Colonic mucosa (tissue), 4 donors: Measurements from ENCODE around the gene PPM1N. TPM values are rescaled to one million over a fixed set of nuclear protein-coding genes. Genes with fewer than 3 reads are reported as not detected.

ENCODE experiments used
- DNase-seq: peaks from one replicate; pipeline ENCODE4 v3.0.0-alpha.2; 2020
- H3K27ac ChIP-seq: fragments of 200-600 bp; one replicate; pipeline ENCODE4 v1.8.0; 2021
- H3K27me3 ChIP-seq: fragments of 200-600 bp; one replicate; pipeline ENCODE4 v1.8.0; 2021
- H3K36me3 ChIP-seq: fragments of 200-600 bp; one replicate; pipeline ENCODE4 v1.8.0; 2021
- H3K4me1 ChIP-seq: fragments of 200-600 bp; one replicate; pipeline ENCODE4 v1.8.0; 2021; ENCODE audit warnings: mild to moderate bottlenecking
- H3K4me3 ChIP-seq: fragments of 200-600 bp; one replicate; pipeline ENCODE4 v1.8.0; 2021
- H3K9ac ChIP-seq, 2 donors: one replicate each; pipeline ENCODE4 v1.7.0; 2013; ENCODE audit warnings: control low read depth in 2 of 2, low read depth in 2 of 2, low read length in 2 of 2
- H3K9me3 ChIP-seq: fragments of 200-600 bp; one replicate; pipeline ENCODE4 v1.8.0; 2021
- intact Hi-C: fragments of 100-400 bp; cut with DNase I; formaldehyde crosslinking; loops from one replicate; pipeline ENCODE4 v1.14.1; 2022
- total RNA-seq, 2 donors: library from RNA; stranded (reverse); fragmentation: NEBNext Ultra II Directional in 1 of 2; extraction: Animal tissue kit (Norgen Biotek cat#: 25700) in 1 of 2; gene quantifications; one replicate each; pipeline ENCODE4 v1.2.1, GENCODE V29; 2021
- TF ChIP-seq, protein P1 (sequence below): fragments of 200-600 bp; IDR thresholded peaks from one replicate; pipeline ENCODE4 v1.8.0; 2022; ENCODE audit warnings: antibody characterized with exemption, mild to moderate bottlenecking
- donor health status: healthy.
- donor health status: DM: no; HTN: no; CAD: no.
- donor health status: DM: no; HTN: no; CAD: no.

Gene PPM1N
- total RNA-seq = 1 to 10 TPM in 1 of 2 donors, under 1 TPM in 1; 0.67 to 1.7 TPM

GRCh38 chr19:45498411-45499195 is at the start of gene PPM1N:
Gene PPM1N (plus strand): TSS chr19:45498443. CDS start chr19:45498473, 30 bp downstream.
- intact Hi-C loops = no loop called here
- peak within 1 kb of the TSS in 1 of 2 donors; percentile 43 for H3K9ac ChIP-seq
- TF ChIP-seq, protein P1, sequence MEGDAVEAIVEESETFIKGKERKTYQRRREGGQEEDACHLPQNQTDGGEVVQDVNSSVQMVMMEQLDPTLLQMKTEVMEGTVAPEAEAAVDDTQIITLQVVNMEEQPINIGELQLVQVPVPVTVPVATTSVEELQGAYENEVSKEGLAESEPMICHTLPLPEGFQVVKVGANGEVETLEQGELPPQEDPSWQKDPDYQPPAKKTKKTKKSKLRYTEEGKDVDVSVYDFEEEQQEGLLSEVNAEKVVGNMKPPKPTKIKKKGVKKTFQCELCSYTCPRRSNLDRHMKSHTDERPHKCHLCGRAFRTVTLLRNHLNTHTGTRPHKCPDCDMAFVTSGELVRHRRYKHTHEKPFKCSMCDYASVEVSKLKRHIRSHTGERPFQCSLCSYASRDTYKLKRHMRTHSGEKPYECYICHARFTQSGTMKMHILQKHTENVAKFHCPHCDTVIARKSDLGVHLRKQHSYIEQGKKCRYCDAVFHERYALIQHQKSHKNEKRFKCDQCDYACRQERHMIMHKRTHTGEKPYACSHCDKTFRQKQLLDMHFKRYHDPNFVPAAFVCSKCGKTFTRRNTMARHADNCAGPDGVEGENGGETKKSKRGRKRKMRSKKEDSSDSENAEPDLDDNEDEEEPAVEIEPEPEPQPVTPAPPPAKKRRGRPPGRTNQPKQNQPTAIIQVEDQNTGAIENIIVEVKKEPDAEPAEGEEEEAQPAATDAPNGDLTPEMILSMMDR = peak; percentile 12
- no peaks in the 10 kb centered on the region for H3K36me3 ChIP-seq
- no peak within 1 kb of the TSS for H3K27ac ChIP-seq
- no peaks in the 10 kb centered on the region for H3K9me3 ChIP-seq
- peaks cover 24% of the 10 kb centered on the region for H3K27me3 ChIP-seq
- peaks cover 14% of the 10 kb centered on the region for H3K4me1 ChIP-seq
- peak; percentile 47 for DNase-seq
- peak within 1 kb of the TSS; percentile 20 for H3K4me3 ChIP-seq

DNA sequence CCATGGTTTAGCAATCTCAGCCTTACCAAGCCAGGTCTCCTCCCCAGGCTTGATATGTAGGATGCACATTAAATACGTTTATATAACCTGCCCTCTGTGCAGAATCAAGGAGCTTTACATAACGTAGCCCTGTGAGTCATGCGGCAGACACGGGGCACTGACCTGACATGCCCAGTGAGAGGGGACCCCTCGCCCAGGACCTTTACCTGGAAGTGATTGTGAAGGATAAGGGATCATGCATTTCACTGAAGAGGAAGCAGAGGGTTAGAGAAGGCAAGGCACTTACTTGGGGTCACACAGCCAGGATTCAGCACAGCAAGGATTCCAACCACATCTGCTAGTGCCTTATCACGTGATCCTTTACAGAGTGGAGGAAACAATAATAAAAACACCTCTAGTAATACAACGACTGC is 49.4 kb upstream of the PPM1N start:
- peak overlapping the region in 1 of 2 donors; percentile 74 for H3K9ac ChIP-seq

GRCh38 chr19:45450012-45450333 is 48.3 kb upstream of the PPM1N start:
- TF ChIP-seq, protein P1 = no peak
- H3K9ac ChIP-seq = peak overlapping the region; percentile 64 to 78
- peak; percentile 27 for DNase-seq
- H3K4me1 ChIP-seq = peaks cover 16% of the 10 kb centered on the region
- H3K4me3 ChIP-seq = peak overlapping the region; percentile 53
- H3K27me3 ChIP-seq = no peaks in the 10 kb centered on the region
- peak overlapping the region; percentile 69 for H3K27ac ChIP-seq
- intact Hi-C loops = no loop called here
- no peaks in the 10 kb centered on the region for H3K36me3 ChIP-seq
- H3K9me3 ChIP-seq = no peaks in the 10 kb centered on the region

More for the DNA sequence above, 49.4 kb upstream of the PPM1N start:
- TF ChIP-seq, protein P1 = no peak
- no peak overlapping the region for H3K4me3 ChIP-seq
- H3K27ac ChIP-seq = peak overlapping the region; percentile 69
- no peaks in the 10 kb centered on the region for H3K9me3 ChIP-seq
- no peak for DNase-seq
- H3K4me1 ChIP-seq = peaks cover 15% of the 10 kb centered on the region
- H3K36me3 ChIP-seq = no peaks in the 10 kb centered on the region
- H3K27me3 ChIP-seq = no peaks in the 10 kb centered on the region
- intact Hi-C loops = no loop called here

DNA sequence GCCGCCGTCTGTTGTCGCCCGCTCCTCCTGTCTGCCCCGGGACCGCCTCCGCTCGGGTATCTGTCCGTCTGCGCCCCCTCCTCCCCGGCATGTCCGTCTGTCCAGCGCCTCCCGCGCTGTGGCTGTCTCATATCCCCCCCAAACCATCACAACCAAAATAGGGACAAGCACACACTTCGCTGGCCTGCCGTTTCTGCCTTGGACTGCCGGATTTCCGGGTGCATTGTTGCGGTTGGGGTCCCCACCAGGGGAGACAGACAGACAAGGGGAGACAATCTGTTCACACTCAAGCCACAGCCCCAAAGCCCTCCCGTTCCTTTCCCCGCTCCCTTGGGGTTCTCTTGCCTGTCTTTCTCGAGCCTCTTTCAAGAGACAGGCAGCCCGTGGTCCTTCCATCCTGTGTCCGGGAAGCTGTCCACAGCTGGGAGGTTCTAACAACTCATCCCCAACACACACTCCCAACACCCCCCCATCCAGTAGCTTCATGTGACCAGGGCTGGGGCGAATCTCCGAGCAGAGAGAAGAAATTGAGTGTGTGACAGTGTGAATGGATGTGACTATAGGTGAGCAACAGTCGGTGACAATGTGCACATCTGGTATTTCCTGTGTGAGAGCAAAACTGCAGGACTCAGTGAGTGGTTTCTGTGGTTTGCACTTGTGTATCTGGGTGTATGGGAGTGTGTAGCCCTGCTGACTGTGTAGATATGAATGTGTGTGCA is 47.0 kb upstream of the PPM1N start:
- intact Hi-C loops = no loop called here
- Histone ChIP-seq H3K9me3 (no peaks in the 10 kb centered on the region), H3K27me3 (no peaks in the 10 kb centered on the region), H3K4me1 (peaks cover 23% of the 10 kb centered on the region), H3K9ac (peak overlapping the region; percentile 92 to 93), H3K27ac (peak overlapping the region; percentile 70), H3K4me3 (peak overlapping the region; percentile 53), H3K36me3 (no peaks in the 10 kb centered on the region)
- TF ChIP-seq, protein P1 = no peak
- DNase-seq = peak; percentile 50

DNA sequence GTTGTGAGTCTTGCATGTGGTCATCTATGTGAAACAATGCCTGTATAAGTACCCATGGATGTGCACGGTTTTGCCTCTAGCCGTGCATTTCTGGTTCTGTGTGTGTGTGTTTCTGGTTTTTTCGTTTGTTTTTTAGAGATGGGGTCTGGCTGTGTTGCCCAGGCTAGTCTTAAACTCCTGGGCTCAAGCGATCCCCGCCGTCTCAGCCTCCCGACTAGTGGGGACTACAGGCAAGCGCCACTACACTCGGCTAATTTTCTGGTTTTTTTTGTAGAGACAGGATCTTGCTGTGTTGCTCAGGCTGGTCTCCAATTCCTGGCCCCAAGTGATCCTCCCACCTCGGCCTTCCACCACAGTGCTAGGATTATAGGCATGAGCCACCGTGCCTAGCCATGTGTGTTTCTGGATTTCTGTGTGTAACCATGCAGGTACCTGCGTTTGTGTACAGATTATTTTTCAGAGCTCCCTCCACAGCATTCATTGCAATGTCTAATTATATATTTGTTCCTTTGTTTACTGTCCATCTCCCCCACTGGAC is 46.3 kb upstream of the PPM1N start:
- H3K4me1 ChIP-seq = peaks cover 23% of the 10 kb centered on the region
- H3K36me3 ChIP-seq = no peaks in the 10 kb centered on the region

More for the DNA sequence above, 46.3 kb upstream of the PPM1N start:
- H3K9ac ChIP-seq = no peak overlapping the region
- no peak overlapping the region for H3K27ac ChIP-seq
- H3K27me3 ChIP-seq = no peaks in the 10 kb centered on the region
- H3K9me3 ChIP-seq = no peaks in the 10 kb centered on the region
- intact Hi-C loops = no loop called here
- TF ChIP-seq, protein P1 = no peak
- DNase-seq = no peak
- H3K4me3 ChIP-seq = no peak overlapping the region
